HL-60/S4 (cell line): ENCODE data around the gene ITIH5.
"Not testable (repeated sequence)": the region's sequence is repeated elsewhere in the genome, so short reads cannot be mapped to it uniquely, and the experiment has no call there.

ENCODE experiments used
- in situ Hi-C: fragments of 300-500 bp; cut with MboI; formaldehyde crosslinking; loops from 2 replicates; pipeline ENCODE4 v1.14.3; 2022; ENCODE audit warnings: low sequenced_read_pairs

Gene ITIH5

GRCh38 chr10:7689591-7689990 is 22.8 kb upstream of the ITIH5 start:
- in situ Hi-C loops = no loop called here

GRCh38 chr10:7687228-7687907 is 20.6 kb upstream of the ITIH5 start:
- in situ Hi-C loops = no loop called here

GRCh38 chr10:7686351-7687171 is 19.8 kb upstream of the ITIH5 start:
- in situ Hi-C loops = no loop called here

- in situ Hi-C loops = not testable (repeated sequence)
These were observed 13.3 kb upstream of the ITIH5 start for GRCh38 chr10:7680078-7680477.

- in situ Hi-C loops = no loop called here
These were observed 12.5 kb upstream of the ITIH5 start for GRCh38 chr10:7679256-7679655.

- in situ Hi-C loops = no loop called here
These were observed 5.8 kb upstream of the ITIH5 start for GRCh38 chr10:7672341-7673134.

- in situ Hi-C loops = no loop called here
These were observed 3.4 kb upstream of the ITIH5 start for GRCh38 chr10:7670157-7670556.

GRCh38 chr10:7667262-7668141 is 736 bp upstream of the ITIH5 start:
- in situ Hi-C loops = no loop called here

- in situ Hi-C loops = no loop called here
These were observed 999 bp downstream of the ITIH5 start for GRCh38 chr10:7665767-7666166.

GRCh38 chr10:7664707-7665106 is 2.1 kb downstream of the ITIH5 start:
- in situ Hi-C loops = no loop called here

GRCh38 chr10:7662522-7662921 is 4.2 kb downstream of the ITIH5 start:
- in situ Hi-C loops = no loop called here

- in situ Hi-C loops = no loop called here
These were observed 7.2 kb downstream of the ITIH5 start for GRCh38 chr10:7659560-7659959.

GRCh38 chr10:7657552-7657951 is 9.2 kb downstream of the ITIH5 start:
- in situ Hi-C loops = no loop called here

- in situ Hi-C loops = not testable (repeated sequence)
These were observed 9.7 kb downstream of the ITIH5 start for GRCh38 chr10:7657079-7657478.

- in situ Hi-C loops = no loop called here
These were observed 14.8 kb downstream of the ITIH5 start for GRCh38 chr10:7651853-7652470.

GRCh38 chr10:7649673-7650300 is 17.0 kb downstream of the ITIH5 start:
- in situ Hi-C loops = no loop called here

- in situ Hi-C loops = no loop called here
These were observed 19.6 kb downstream of the ITIH5 start for GRCh38 chr10:7647062-7647664.

- in situ Hi-C loops = no loop called here
These were observed 24.2 kb downstream of the ITIH5 start for GRCh38 chr10:7642491-7643011.
